AG04450 (cell line): ENCODE results near the gene INSR. TPM values are rescaled to one million over a fixed set of nuclear protein-coding genes. Genes with fewer than 3 reads are reported as not detected.

Source experiments
- CTCF ChIA-PET: fragments of 300-600, 350-600 bp; formaldehyde crosslinking; extraction: SDS; loops from one replicate; lab custom pipeline; 2022; ENCODE audit warnings: antibody characterized with exemption, inconsistent platforms; lab: Charles Lee
- POLR2A ChIA-PET: fragments of 350-600 bp; formaldehyde crosslinking; extraction: SDS; loops from one replicate; lab custom pipeline; 2021; ENCODE audit warnings: antibody characterized with exemption, inconsistent platforms; lab: Yijun Ruan, JAX
- DNase-seq: peaks from one replicate; pipeline ENCODE4 v3.0.0-alpha.2; 2011; ENCODE audit warnings: low read depth, low spot score
- H3K27ac ChIP-seq: one replicate; pipeline ENCODE4 v1.5.1; 2012; ENCODE audit warnings: low read depth, low read length, control low read depth
- H3K27me3 ChIP-seq: one replicate; pipeline ENCODE4 v1.6.0; 2012; ENCODE audit warnings: low read length; ENCODE audit not compliant: control insufficient read depth, insufficient read depth
- H3K4me3 ChIP-seq: 2 replicates; pipeline ENCODE4 v1.5.1; 2011; ENCODE audit warnings: mild to moderate bottlenecking, low read depth, low read length, control low read depth
- H3K9me3 ChIP-seq: 2 replicates; pipeline ENCODE4 v1.5.1; 2012; ENCODE audit warnings: low read length; ENCODE audit not compliant: control insufficient read depth, insufficient read depth
- CTCF ChIP-seq: IDR thresholded peaks from 2 replicates; pipeline ENCODE4 v1.5.1; 2011; ENCODE audit warnings: low read depth, low read length, control low read depth, inconsistent platforms
- polyA plus RNA-seq: library from polyadenylated mRNA; depleted of rRNA; stranded (reverse); fragments of >200 nt; gene quantifications from 2 replicates; pipeline ENCODE4 v1.2.3, GENCODE V29; 2011

Gene INSR
- polyA plus RNA-seq, 1 experiment = 2.9 TPM

GRCh38 chr19:7336321-7336973, 42.2 kb upstream of the INSR start:
- CTCF ChIA-PET = interaction anchor here (1.2 kb wide), 1 partner anchor 235 kb away, joined by 5 read pairs; no protein-coding TSS in a partner anchor
- no peak for TF ChIP-seq CTCF
- Histone ChIP-seq H3K27me3 (no peaks in the 10 kb centered on the region), H3K27ac (no peak overlapping the region), H3K4me3 (no peak overlapping the region), H3K9me3 (no peaks in the 10 kb centered on the region)
- no peak for DNase-seq
- POLR2A ChIA-PET = no interaction called here

DNA sequence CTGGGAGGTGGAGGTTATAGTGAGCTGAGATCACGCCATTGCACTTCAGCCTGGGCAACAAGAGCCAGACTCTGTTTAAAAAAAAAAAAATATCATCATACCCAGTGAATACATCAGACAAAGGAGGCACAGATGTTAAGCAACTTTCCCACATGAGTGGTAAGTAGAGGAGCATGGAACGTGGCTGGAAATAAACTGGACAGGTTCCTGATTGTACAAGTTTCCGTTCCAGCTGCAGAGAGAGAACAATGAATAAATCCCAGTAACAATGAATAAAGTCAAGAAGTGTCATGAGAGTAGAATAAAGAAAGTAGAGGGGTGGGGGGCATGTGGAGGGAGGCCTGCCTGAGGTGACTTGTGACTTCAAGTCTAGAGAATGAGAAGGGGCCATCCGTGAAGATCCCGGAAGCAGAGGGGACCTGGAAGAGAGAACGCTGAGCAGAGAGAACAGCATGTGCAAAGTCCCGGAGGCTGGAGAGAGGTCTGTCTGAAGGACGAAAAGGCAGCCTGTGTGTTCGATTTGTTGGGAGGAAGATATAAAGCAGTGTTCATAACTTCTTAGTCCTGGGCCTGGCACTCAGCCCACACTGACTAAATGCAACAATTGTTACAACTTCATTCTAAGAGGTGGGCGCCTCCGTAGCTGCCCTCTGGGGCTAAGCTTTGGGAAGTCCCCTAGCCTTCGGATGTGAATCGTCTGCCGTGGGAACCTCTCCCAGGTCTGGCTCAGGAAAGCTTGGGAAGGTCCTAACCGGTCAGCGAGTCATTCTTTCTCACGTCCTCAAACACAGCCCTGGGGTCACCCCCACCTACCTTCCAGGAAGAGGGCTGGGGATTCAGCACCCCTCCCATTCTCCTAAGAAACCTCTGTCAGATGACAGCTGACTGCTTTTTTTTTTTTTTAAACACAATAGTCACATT, 39.2 kb upstream of the INSR start:
- no peak overlapping the region for H3K27ac ChIP-seq
- H3K9me3 ChIP-seq = no peaks in the 10 kb centered on the region
- ChIA-PET CTCF (no interaction called here), POLR2A (no interaction called here)
- no peaks in the 10 kb centered on the region for H3K27me3 ChIP-seq
- no peak overlapping the region for H3K4me3 ChIP-seq
- no peak for TF ChIP-seq CTCF
- DNase-seq = no peak

- ChIA-PET CTCF (interaction anchor here (1.9 kb wide), 1 partner anchor 10 kb away, joined by 8 read pairs; no protein-coding TSS in a partner anchor), POLR2A (no interaction called here)
These were observed 37.2 kb upstream of the INSR start for GRCh38 chr19:7331446-7331845.

DNA sequence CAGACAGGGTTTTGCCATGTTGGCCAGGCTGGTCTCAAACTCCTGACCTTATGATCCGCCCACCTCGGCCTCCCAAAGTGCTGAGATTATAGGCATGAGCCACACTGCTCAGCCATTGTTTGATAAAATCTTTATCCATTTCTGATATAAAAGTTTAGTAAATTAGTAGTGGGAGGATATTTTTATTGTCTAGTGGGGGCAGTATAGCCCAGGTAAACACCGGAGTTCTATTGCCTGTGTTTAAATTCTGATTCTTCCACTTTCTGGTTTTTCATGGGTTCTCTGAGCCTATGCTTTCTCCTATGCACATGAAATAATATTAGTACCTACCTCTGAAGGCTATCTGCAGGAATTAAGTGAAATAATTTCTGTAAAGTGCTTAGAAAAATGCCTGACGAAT, 34.4 kb upstream of the INSR start:
- ChIA-PET CTCF (no interaction called here), POLR2A (no interaction called here)
- DNase-seq = no peak
- no peak overlapping the region for H3K27ac ChIP-seq
- TF ChIP-seq CTCF = no peak
- no peaks in the 10 kb centered on the region for H3K9me3 ChIP-seq
- no peak overlapping the region for H3K4me3 ChIP-seq
- no peaks in the 10 kb centered on the region for H3K27me3 ChIP-seq

More at GRCh38 chr19:7331446-7331845, 37.2 kb upstream of the INSR start:
- Histone ChIP-seq H3K9me3 (no peaks in the 10 kb centered on the region), H3K27me3 (no peaks in the 10 kb centered on the region), H3K27ac (no peak overlapping the region), H3K4me3 (no peak overlapping the region)
- no peak for DNase-seq
- TF ChIP-seq CTCF = no peak

DNA sequence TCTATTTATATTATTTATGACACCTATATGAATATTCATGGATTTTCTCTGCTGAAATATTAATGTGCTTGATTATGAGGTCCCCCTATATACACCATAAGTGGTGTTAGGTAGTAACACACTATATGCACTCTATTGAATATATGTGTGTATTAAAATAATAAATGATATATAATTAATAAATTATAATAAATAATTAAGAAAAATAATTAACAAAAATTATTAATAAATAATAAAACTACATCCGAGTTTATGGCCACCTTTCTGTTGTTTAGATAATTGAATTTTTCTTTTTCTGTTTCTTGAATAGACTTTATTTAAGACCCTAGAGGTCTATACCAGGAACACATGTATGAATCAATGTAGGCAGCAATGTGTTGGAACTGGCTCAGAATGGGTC, 33.6 kb upstream of the INSR start:
- Histone ChIP-seq H3K27ac (no peak overlapping the region), H3K4me3 (no peak overlapping the region), H3K27me3 (no peaks in the 10 kb centered on the region), H3K9me3 (no peaks in the 10 kb centered on the region)
- no peak for TF ChIP-seq CTCF
- CTCF ChIA-PET = interaction anchor here (1.0 to 1.4 kb wide), 2 partner anchors 13 to 225 kb away, joined by 3 read pairs; no protein-coding TSS in a partner anchor
- POLR2A ChIA-PET = no interaction called here
- no peak for DNase-seq
